ENCODE results near the gene CYP1A1. TPM values are rescaled to one million over a fixed set of nuclear protein-coding genes. Genes with fewer than 3 reads are reported as not detected.

CYP1A1 gene
- total and polyA plus RNA-seq, 8 donors = 0.20 to 0.58 (median 0.40) TPM; not detected in 4

DNA sequence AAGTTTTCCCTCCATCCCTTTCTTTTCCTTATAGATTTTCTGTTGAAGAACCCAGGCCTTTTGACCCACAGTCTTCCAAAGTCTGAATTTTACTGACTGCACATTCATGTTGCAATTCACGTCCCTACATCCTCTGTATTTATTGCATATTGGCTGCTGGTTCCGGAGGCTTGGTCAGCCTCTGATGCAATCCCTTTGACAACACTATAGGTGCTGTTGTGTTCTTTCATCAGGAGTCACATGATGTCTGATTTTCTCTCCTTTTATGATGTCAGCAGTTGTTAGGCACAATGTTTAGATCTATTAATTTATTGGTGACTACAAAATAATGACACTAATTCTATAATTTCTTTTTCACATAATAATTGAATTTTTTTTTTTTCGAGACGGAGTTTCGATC, 8.7 kb downstream of the CYP1A1 start:
- DNase-seq = no peak
- 77 to 91% (median 83%) methylated on average over 5 of the region's 5 CpGs for whole genome bisulfite sequencing, 5 donors
- TF ChIP-seq EP300 (IDR thresholded peaks at IDR 0.05) = no peak
- no peak for TF ChIP-seq POLR2AphosphoS5 (IDR thresholded peaks at IDR 0.05)
- TF ChIP-seq CTCF (IDR thresholded peaks at IDR 0.05) = no peak
- no peak for TF ChIP-seq POLR2A (IDR thresholded peaks at IDR 0.05)
- Histone ChIP-seq H3K27me3 (no peaks in the 10 kb centered on the region), H3K27ac (no peak overlapping the region), H3K36me3 (no peaks in the 10 kb centered on the region), H3K4me3 (no peak overlapping the region), H3K4me1 (no peaks in the 10 kb centered on the region), H3K9me3 (no peaks in the 10 kb centered on the region)
- intact Hi-C loops (cut with DNase I; ENCODE audit: low total_unique reads) = no loop called here

- intact Hi-C loops (cut with DNase I; ENCODE audit: low total_unique reads) = no loop called here
- Histone ChIP-seq H3K4me3 (no peak overlapping the region), H3K27me3 (peaks cover 0 to 17% (median 3%) of the 10 kb centered on the region in 3 donors), H3K4me1 (no peaks in the 10 kb centered on the region), H3K36me3 (no peaks in the 10 kb centered on the region), H3K9me3 (no peaks in the 10 kb centered on the region), H3K27ac (no peak overlapping the region)
- DNase-seq = no peak
- TF ChIP-seq CTCF (IDR thresholded peaks at IDR 0.05) = no peak
- WGBS, 5 donors = 70 to 86% (median 75%) methylated on average over 3 of the region's 3 CpGs
These were observed 13.0 kb downstream of the CYP1A1 start for GRCh38 chr15:74712311-74712710.

DNA sequence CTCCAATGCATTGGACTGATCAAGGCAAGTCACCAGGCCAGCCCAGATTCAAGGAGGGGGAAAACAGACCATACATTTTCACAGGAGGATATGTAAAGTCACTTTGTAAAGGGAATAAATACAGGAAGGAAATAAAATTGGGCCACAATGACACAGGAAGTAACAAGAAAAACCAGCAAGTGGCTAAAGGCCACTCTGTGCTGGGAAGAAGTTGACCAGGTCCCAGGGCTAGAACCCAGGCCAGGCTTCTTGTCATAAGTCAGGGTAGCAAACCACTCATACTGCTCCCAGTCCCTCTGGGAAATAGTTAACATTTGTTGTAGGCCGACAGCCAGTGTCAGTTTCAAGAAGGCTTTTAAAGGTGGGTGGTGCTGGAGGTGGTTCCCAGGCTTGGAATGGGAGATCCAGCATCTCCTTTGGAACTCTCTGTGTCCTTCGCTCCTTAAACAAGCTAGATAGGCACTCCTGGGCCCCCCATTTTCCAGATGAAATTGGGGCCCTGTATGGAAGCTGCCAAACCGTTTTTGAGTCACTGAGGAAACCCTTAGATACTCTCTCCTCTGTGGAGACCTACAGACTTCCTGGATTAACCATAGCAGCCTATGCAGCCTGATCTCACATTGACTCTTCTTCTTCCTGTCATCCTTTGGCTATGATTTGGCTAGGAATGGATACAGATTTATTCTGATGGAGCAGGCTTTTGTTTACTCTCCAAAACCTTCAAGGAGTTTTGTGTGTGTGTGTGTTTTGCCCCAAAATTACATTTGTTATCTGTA, 14.8 kb downstream of the CYP1A1 start:
- no peak overlapping the region for H3K27ac ChIP-seq
- DNase-seq = no peak
- peaks cover 0 to 21% (median 3%) of the 10 kb centered on the region in 3 donors for H3K27me3 ChIP-seq
- no peaks in the 10 kb centered on the region for H3K9me3 ChIP-seq
- H3K4me3 ChIP-seq = no peak overlapping the region
- TF ChIP-seq EP300 (IDR thresholded peaks at IDR 0.05) (no peak), POLR2AphosphoS5 (IDR thresholded peaks at IDR 0.05) (no peak), POLR2A (IDR thresholded peaks at IDR 0.05) (no peak)
- no peaks in the 10 kb centered on the region for H3K36me3 ChIP-seq
- WGBS, 5 donors = 53 to 63% (median 57%) methylated on average over 3 of the region's 3 CpGs
- H3K4me1 ChIP-seq = no peaks in the 10 kb centered on the region
- intact Hi-C loops (cut with DNase I; ENCODE audit: low total_unique reads) = no loop called here

GRCh38 chr15:74709892-74710291, 15.4 kb downstream of the CYP1A1 start:
- Histone ChIP-seq H3K27me3 (peaks cover 0 to 21% (median 3%) of the 10 kb centered on the region in 3 donors), H3K4me3 (no peak overlapping the region), H3K36me3 (no peaks in the 10 kb centered on the region), H3K4me1 (no peaks in the 10 kb centered on the region), H3K27ac (no peak overlapping the region), H3K9me3 (no peaks in the 10 kb centered on the region)
- intact Hi-C loops (cut with DNase I; ENCODE audit: low total_unique reads) = no loop called here
- no peak for DNase-seq
- WGBS, 5 donors = 50 to 67% (median 58%) methylated on average over 3 of the region's 3 CpGs
- TF ChIP-seq CTCF (IDR thresholded peaks at IDR 0.05) = no peak
- TF ChIP-seq POLR2A (IDR thresholded peaks at IDR 0.05) = no peak
- no peak for TF ChIP-seq POLR2AphosphoS5 (IDR thresholded peaks at IDR 0.05)
- no peak for TF ChIP-seq EP300 (IDR thresholded peaks at IDR 0.05)

- intact Hi-C loops (cut with DNase I; ENCODE audit: low total_unique reads) = no loop called here
- no peak for DNase-seq
- no peak overlapping the region for H3K27ac ChIP-seq
- WGBS, 5 donors = 10 to 46% (median 36%) methylated on average over 1 of the region's 1 CpG
- no peaks in the 10 kb centered on the region for H3K4me1 ChIP-seq
- no peaks in the 10 kb centered on the region for H3K9me3 ChIP-seq
- H3K4me3 ChIP-seq = no peak overlapping the region
- TF ChIP-seq POLR2A (IDR thresholded peaks at IDR 0.05) (no peak), POLR2AphosphoS5 (IDR thresholded peaks at IDR 0.05) (no peak), CTCF (IDR thresholded peaks at IDR 0.05) (no peak), EP300 (IDR thresholded peaks at IDR 0.05) (no peak)
- no peaks in the 10 kb centered on the region for H3K36me3 ChIP-seq
- peaks cover 0 to 21% (median 3%) of the 10 kb centered on the region in 3 donors for H3K27me3 ChIP-seq
These were observed 16.3 kb downstream of the CYP1A1 start for GRCh38 chr15:74709011-74709410.

Measured in stomach (tissue), 9 donors.